Upper lobe of left lung (tissue), 4 donors: Measurements from ENCODE around the gene SMAD2.

Experiments
- POLR2A ChIP-seq, 4 donors: fragments of 450-650 bp; IDR thresholded peaks; one replicate each; pipeline ENCODE4 v1.5.1; 2016 to 2017; ENCODE audit warnings: antibody characterized with exemption in 4 of 4, mild to moderate bottlenecking in 2 of 4
- POLR2AphosphoS5 ChIP-seq, 2 donors: sonication (generic); formaldehyde crosslinking; IDR thresholded peaks; one replicate each; pipeline ENCODE4 v1.5.1; 2017; ENCODE audit warnings: antibody characterized with exemption in 2 of 2
- TF ChIP-seq, protein P1 (sequence below), 6 experiments: fragments of 450-650 bp in 4 of 6; fragments of 200-600 bp in 2 of 6; sonication (generic) in 2 of 6; IDR thresholded peaks; one replicate each; pipeline ENCODE4 v1.5.1; 2016 to 2019; ENCODE audit warnings: antibody characterized with exemption in 6 of 6

DNA sequence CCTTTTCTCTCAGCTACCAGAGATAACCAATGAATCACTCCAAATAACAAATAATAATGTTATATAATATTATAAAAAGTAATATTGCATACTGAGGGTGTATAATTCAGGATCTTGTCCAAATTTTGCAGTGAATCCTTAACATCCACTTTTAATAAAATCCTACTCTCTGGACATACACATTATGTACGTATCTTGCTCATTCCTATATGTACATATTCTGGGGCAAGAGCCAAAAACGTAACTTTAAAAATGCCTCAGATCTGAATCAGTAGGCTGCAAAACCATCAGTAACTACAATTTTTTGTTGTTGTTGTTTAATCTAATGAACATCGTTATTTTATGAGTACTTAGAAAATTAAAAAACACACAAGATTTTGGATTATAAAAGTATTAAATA, 65.3 kb downstream of the SMAD2 start:
- TF ChIP-seq, protein P1, sequence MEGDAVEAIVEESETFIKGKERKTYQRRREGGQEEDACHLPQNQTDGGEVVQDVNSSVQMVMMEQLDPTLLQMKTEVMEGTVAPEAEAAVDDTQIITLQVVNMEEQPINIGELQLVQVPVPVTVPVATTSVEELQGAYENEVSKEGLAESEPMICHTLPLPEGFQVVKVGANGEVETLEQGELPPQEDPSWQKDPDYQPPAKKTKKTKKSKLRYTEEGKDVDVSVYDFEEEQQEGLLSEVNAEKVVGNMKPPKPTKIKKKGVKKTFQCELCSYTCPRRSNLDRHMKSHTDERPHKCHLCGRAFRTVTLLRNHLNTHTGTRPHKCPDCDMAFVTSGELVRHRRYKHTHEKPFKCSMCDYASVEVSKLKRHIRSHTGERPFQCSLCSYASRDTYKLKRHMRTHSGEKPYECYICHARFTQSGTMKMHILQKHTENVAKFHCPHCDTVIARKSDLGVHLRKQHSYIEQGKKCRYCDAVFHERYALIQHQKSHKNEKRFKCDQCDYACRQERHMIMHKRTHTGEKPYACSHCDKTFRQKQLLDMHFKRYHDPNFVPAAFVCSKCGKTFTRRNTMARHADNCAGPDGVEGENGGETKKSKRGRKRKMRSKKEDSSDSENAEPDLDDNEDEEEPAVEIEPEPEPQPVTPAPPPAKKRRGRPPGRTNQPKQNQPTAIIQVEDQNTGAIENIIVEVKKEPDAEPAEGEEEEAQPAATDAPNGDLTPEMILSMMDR (IDR thresholded peaks at IDR 0.05) = no peak
- TF ChIP-seq POLR2AphosphoS5 (IDR thresholded peaks at IDR 0.05) (no peak), POLR2A (IDR thresholded peaks at IDR 0.05) (no peak)
